NCI-H226 (cell line): ENCODE data around the gene NKG7.

Experiments
- DNase-seq: peaks from one replicate; pipeline ENCODE4 v3.0.0-alpha.2; 2015

The NKG7 gene

DNA sequence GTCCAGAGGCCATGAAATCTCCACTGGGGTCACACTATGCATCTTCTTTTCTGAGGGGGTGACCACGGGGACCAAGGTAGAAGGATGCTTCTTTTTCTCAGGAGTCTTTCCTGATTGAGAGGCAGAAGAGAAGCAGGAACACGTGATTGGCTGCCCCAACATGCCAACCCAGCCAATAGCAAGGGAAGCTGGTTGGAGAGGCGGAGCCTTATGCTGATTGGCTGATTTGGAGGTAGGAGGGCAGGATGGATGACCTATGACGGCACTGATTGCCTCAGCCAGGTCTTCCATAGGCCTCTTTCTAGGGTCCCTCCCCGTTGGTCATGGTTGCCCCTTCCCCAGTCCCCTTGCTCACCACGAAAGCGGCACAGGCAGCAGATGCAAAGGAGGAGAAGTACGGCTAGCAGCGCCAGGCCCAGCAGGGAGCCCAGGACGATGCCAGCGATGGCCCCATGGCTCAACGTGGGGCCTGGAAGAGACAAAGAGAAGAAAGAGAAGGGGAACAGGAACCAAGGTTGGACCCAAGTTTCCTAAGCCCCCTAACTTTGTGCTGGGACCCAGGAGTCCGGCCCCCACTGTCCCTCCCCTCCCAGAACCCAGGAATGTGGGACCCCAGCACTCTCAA, 38.5 kb downstream of the NKG7 start:
- no peak for DNase-seq

DNA sequence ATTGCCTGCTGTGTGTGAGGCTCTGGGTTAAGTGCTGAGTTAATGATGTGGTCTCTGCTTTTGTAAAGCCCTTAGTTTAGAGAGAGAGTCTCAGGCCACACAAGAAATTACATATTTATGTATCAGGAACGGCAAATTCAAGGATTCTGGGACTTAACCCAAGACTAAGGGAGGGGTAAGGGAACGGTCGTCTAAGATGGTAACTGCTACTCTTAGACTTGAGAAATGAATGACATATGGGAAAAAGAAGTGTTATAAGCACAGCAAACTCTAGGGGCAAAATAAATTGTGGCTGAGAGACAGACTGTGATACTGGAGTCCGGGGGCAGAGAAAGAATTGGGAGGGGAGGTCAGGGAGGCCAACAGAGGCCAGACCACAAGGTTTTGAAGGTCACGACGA, 40.7 kb downstream of the NKG7 start:
- DNase-seq = no peak

DNA sequence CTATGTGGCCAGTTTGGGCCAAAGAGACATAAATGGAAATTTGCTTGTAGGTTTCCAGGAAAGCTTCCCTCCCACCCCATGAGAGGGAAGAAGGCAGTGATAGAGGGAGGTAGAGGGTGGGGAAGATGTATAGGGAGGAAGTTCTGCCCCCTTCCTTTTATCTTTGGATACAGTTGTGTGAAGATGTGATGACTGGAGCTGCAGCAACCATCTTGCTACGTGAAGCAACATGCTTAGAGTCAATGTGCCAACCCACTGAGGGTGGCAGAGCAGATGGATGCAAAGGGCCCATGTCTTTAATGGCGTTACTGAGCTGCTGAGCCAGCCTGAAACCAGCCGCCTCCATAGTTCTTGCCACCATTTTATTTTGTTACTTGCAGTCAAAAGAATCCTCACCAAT, 41.3 kb downstream of the NKG7 start:
- DNase-seq = no peak

DNA sequence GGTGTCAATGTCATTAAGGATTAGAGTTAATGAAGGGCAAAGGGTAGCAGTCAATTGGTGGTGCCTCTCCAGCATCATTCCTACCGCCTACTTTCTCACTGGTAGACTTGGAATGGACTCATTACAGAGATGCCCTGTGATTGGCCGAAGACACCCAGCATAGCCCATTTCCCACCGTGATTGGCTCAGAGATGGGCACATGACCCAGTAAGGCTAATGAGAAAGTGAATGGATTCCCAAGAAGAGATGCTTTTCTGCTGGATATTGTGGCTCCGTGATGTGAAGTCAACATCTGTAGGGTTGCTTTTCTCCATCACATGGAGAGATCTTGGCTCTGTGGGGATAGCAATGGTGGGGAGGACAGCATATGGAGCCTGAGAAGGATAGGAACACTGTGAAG, 42.1 kb downstream of the NKG7 start:
- DNase-seq = no peak

DNA sequence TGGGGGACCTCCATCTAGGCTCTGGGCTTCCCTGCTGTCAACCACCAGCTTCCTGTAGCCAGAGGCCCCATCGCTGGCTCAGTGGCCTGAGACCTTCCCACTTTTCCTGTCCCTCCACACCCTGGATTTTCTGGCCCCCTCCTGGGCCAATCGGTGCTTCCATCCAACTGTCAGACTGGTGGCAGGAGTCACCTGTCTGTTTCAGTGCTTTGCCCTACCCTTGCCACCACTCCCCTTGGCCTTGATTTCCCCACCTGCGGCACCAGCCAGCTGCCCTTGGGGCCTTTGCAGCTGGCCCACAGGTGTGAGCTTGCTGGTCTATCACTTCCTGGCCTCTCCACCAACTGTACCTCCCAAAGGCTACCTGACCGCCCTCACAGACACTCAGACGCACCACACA, 43.0 kb downstream of the NKG7 start:
- DNase-seq = no peak

DNA sequence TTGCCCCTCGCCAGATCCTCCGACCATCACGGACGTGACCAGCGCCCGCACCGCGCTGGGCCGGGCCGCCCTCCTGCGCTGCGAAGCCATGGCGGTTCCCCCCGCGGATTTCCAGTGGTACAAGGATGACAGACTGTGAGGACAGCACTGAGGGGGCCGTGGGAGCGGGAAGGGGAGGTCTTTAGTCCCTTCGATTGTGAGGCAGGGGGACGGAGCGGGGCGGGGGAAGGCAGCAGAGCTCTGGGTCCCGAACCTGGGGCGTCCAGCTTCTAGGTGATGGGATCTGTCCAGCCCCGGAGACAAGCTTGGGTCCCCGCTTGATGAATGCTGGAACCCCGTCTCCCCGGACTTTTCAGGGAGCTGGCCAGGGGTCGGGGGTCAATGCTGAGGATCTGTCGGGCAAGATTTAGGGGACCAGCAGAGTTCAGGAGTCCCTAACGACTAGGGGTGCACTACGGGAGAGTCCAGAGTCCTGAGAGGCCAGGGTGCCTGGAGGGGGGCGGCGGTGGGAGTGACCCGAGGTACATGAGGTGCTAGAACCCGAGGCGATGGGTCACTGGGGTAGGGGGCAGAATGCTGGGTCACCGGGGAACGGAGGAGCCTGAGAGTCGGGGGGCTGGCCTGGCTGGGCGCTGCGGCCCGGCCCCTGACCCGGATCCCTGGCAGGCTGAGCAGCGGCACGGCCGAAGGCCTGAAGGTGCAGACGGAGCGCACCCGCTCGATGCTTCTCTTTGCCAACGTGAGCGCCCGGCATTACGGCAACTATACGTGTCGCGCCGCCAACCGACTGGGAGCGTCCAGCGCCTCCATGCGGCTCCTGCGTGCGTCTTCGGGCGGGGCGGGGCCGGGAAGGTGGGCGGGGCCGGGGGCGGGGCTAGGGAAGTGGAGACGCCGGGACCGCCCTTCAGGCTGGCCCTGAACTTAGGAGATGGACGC, 45.1 kb downstream of the NKG7 start:
- DNase-seq = no peak

DNA sequence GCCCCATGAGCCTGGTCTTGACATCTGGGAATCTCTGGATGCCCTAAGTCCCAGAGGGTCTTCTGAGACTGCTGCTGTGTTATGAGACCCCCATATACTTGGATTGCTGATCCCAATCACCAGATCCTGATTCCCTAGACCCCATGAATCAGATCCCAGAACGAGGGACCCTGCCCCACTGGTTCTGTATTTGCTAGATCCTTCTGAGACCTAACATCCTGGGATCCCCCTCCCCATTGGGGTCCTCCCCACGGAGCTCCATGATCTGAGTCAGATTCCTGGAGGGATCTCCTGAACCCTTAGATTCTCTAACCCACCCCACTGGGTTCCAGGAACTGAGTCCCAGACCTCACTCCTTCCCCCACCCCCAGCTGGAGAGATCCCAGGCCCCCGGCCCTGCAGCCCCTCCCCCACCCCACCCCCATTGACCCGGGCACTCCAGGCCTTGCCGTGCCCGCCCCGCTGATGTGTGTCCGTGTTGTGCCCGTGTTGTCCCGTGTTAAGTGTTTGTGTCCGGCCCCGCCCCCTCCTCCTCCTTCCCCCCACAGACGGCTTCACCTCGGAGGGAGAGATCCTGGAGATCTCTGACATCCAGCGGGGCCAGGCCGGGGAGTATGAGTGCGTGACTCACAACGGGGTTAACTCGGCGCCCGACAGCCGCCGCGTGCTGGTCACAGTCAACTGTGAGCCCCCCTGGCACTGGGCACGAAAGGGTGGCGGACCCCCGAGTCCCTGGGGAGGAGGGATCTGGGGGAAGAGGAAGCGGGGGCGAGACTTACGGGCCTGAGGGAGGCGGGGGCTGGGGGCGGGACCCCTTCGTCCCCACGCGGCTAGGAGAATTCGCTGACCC, 46.0 kb downstream of the NKG7 start:
- DNase-seq = no peak

DNA sequence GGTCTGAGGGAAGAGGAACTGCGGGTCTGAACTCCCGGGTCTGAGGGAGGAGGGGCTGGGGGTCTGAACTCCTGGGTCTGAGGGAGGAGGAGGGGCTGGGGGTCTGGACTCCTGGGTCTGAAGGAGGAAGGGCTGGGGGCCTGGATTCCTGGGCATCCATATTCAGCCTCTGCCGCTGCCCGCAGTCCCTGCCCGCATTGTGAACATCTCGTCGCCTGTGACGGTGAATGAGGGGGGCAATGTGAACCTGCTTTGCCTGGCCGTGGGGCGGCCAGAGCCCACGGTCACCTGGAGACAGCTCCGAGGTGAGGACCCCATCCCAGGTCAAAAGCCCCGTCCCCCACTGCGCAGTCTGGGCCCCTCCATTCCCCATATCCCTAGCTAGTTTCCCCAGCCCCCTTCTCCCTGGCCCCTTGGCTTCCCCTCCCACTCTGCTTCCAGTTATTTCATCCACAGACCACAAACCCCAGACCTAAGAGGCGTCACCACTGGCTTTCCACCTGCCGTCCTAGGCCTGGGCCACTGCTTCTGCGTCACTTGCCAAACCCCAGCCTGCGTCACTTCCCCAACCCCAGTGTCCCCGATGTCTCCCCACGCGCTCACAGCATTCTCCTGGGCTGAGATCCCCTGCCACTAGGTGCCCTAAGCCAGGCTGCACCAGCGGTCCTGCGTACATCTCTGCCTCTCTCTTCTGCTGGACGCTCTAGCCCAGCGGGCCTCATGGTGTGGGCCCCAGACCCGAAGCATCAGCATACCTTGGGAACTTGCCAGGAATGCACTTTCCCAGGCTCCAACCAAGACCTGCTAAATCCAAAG, 47.1 kb downstream of the NKG7 start:
- DNase-seq = no peak

DNA sequence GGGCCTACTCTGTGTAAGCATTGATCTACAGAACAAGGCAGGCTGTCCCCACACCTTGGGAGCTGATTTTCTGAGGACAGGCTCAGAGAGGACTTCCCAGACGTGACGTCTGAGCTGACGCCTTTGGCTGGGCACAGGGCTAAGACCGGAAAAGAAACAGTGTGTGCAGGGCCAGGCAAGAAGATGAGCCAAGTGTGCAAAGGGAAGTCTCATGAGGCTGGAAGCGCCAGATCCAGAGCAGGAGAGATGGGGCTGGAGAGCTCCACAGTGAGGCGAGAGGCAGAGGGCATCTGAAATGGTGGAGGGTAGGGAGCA, 48.3 kb downstream of the NKG7 start:
- DNase-seq = no peak

DNA sequence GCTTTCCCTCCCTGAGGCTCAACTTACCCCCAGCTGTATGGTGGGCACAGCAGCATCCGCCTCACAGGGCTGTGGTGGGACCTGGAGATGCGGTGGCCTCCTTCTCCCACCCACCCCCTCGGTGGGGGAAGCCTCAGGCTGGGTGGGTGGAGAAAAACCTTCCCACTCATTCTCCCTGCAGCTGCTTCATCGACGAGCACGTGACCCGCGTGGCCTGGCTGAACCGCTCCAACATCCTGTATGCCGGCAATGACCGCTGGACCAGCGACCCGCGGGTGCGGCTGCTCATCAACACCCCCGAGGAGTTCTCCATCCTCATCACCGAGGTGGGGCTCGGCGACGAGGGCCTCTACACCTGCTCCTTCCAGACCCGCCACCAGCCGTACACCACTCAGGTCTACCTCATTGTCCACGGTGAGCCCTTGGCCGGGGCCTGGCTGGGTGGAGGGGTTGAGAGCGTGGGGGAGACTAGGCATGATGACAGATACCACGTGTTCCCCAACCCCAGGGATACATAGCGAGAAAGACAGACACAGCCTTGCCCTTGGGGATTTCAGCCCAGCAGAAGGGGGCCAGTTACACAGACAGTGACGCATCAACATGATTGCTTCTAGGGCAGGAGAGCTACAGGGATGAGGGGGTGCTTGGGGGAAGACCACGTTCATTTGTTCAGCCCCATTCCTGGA, 48.8 kb downstream of the NKG7 start:
- DNase-seq = no peak

DNA sequence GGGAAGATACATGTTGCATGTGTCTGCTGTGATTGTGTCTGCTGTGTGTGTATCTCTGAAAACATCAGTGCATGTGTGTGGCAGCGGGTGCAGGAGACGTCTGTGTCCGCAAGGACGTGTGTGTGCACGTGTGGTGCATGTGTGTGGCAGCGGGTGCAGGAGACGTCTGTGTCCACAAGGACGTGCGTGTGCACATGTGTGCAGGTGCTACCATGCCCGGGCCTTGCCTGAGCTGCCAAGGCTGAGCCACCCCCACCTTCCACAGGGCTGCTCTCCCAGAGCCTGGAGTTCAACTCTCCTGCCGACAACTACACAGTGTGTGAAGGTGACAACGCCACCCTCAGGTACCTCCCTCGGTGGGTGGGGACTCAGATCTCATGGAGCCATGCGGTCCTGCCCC, 50.7 kb downstream of the NKG7 start:
- no peak for DNase-seq
